Stimulated activated naive B cell treated with anti-CD40 and anti-IgM and Interleukin-4, amounts not matched to agents 10 μg/mL and 1 μg/mL and 100 μg/mL, for 72 hours (primary cell): ENCODE measurements around the gene NOC4L.
A peak's percentile ranks its signal among the peaks of the same experiment; 100 is the strongest.

Source experiments
- ATAC-seq, 2 donors: fragments of 150-1000 bp; cut with Tn5 transposase; replicated peaks; 2 replicates each; pipeline ENCODE4 v1.10.0; 2021; ENCODE audit warnings: moderate library complexity in 1 of 2
- DNase-seq: peaks from one replicate; pipeline ENCODE4 v3.0.0; 2021
- H3K27ac Mint-ChIP-seq: one replicate; pipeline ENCODE4 v1.8.0; 2022; ENCODE audit warnings: mild to moderate bottlenecking, mixed read lengths
- H3K27me3 Mint-ChIP-seq, 2 donors: one replicate each; pipeline ENCODE4 v1.8.0; 2022; ENCODE audit warnings: mixed read lengths in 2 of 2
- H3K36me3 Mint-ChIP-seq, 2 donors: one replicate each; pipeline ENCODE4 v1.8.0; 2022; ENCODE audit warnings: mixed read lengths in 2 of 2, mild to moderate bottlenecking in 1 of 2
- H3K4me1 Mint-ChIP-seq, 2 donors: one replicate each; pipeline ENCODE4 v1.8.0; 2022; ENCODE audit warnings: mixed read lengths in 2 of 2, mild to moderate bottlenecking in 1 of 2
- H3K4me3 Mint-ChIP-seq, 2 donors: one replicate each; pipeline ENCODE4 v1.8.0; 2022; ENCODE audit warnings: mild to moderate bottlenecking in 2 of 2, mixed read lengths in 2 of 2, moderate library complexity in 1 of 2
- H3K9me3 Mint-ChIP-seq, 2 donors: one replicate each; pipeline ENCODE4 v1.8.0; 2022; ENCODE audit warnings: mixed read lengths in 2 of 2, mild to moderate bottlenecking in 1 of 2

The NOC4L gene

DNA sequence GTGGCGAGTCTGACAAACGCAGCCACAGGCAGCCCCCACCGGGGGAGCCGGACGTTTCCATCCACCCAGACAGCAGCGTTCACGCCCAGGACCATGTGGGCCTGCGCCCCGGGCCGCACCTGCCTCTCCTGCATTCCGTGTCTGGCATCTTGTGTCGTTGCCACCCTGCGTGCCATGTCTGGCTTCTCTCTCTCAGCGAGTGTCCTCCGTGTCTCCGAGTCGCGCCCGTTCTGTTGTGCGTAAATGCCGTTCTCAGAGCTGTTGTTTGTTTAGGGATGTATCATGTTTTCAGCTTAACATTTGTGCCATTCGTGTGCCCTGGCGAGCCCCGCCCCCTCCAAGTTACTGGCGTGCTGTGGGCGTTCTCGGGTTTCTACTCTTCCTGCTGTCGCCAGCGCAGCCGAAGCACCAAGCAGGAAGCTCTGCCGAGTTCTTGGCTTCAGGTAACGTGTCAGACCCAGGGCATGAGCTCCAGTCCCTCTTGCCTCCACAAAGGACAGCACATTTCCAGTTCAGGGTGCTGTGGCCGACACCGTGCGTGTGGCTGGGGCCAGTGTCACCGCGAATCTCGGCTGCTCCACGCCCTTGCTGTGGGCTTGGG is 34.6 kb downstream of the NOC4L start:
- Mint-ChIP-seq H3K27me3 (peaks cover 27 to 33% of the 10 kb centered on the region in 2 donors), H3K4me1 (peaks cover 9 to 12% of the 10 kb centered on the region in 2 donors), H3K4me3 (no peak overlapping the region), H3K27ac (no peak overlapping the region), H3K9me3 (peaks cover 0 to 4% of the 10 kb centered on the region in 2 donors), H3K36me3 (no peaks in the 10 kb centered on the region)
- ATAC-seq: no peak
- DNase-seq: no peak

- Mint-ChIP-seq H3K27ac (no peak overlapping the region), H3K4me3 (no peak overlapping the region), H3K36me3 (no peaks in the 10 kb centered on the region), H3K27me3 (peaks cover 21 to 31% of the 10 kb centered on the region in 2 donors), H3K9me3 (peaks cover 0 to 4% of the 10 kb centered on the region in 2 donors), H3K4me1 (peaks cover 9% of the 10 kb centered on the region in 2 donors)
- DNase-seq (no peak), ATAC-seq (no peak)
Measured at GRCh38 chr12:132179431-132180362, 35.4 kb downstream of the NOC4L start.

DNA sequence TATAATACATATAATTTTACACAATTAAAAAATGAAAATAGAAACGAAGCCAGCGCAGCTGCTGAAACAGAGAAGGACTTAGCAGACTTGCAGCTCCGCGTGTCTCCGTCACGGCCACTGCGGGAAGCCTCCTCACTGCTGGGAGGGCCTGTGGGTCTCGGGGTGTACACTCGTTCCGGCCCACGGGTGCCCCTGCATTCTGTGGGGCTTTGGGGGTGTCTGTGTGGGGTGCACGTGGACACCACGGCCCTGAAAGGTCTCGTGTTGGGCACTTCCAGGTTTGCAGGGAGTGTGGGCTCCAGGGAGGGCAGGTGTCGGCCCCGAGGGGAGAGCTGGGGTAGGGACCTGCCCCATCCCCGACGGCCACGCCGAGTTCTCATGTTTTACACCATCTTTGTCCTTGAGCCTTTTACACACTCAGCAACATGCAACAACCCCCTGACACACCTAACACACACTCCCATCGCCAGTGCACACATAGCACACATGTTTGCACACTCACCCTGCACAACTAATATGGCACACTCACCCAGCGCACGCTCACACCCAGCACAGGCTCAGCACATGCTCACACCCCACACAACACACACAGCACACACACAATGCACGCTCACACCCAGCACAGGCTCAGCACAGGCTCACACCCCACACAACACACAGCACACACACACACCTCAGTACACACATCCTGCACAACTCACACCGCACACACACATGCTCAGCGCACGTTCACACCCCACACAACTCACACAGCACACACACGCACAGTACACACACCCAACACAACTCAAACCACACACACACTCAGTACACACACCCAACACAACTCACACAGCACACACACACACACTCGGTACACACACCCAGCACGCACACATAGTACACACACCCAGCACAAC is 36.6 kb downstream of the NOC4L start:
- ATAC-seq (no peak), DNase-seq (no peak)
- Mint-ChIP-seq H3K4me3 (no peak overlapping the region), H3K9me3 (peaks cover 0 to 4% of the 10 kb centered on the region in 2 donors), H3K4me1 (peaks cover 7 to 12% of the 10 kb centered on the region in 2 donors), H3K27me3 (peaks cover 19 to 38% of the 10 kb centered on the region in 2 donors), H3K27ac (no peak overlapping the region), H3K36me3 (no peaks in the 10 kb centered on the region)

DNA sequence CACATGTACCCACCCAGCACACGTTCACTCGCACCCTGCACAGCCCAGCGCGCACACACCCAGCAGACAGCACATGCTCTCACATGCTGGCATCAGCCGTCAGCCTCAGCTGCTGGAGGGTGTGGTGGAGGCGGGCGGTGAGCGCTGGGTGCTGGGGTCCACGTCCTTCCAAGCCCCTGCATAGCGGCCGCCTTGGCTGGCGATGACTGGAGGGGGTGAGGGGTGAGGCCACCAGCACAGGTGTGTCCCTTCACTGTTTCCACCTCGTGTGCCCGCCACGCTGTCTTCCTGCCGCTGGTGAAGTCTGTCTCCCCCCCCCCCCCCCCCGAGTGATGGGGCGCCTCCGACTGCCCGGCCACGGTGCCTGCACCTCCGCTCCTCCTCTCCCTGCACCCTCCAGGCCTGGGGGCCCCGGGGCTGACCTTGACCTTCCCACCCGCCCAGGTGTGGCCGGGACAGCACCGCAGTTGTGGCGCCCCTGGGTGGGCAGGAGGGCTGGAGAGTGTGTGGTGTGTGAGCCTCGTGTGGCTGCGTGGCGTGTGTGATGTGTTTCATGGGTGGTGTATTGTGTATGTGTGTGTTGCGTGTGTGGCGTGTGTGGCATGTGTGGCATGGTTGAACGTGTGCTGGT is 37.4 kb downstream of the NOC4L start:
- no peak overlapping the region for H3K27ac Mint-ChIP-seq
- peaks cover 0 to 4% of the 10 kb centered on the region in 2 donors for H3K9me3 Mint-ChIP-seq
- H3K27me3 Mint-ChIP-seq: peaks cover 14 to 33% of the 10 kb centered on the region in 2 donors
- ATAC-seq (no peak), DNase-seq (no peak)
- H3K4me3 Mint-ChIP-seq: no peak overlapping the region
- peaks cover 8 to 20% of the 10 kb centered on the region in 2 donors for H3K4me1 Mint-ChIP-seq
- H3K36me3 Mint-ChIP-seq: no peaks in the 10 kb centered on the region

DNA sequence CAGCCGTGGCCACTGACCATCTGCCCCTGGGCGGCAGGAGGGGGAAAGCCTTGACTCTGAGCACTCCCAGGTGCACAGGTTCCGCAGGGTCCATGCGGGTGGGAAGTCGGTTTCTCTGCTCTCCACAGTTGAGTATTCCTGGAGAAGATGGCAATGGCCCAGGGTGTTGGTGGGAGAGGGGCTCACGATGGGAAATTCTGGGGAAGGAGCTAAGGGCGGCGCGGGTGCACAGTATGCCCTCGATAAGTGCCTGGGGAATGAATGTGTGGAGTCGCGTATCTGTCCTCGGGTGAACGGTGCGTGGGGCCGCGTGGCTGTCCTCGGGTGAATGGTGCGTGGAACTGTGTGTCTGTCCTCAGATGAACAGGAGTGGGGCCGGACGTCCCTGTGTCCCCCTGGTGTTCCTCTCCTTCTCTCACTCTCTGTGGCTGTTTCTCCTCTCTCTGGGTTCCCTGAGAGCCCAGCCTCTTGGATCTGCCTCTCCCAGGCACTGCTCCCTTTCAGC is 38.0 kb downstream of the NOC4L start:
- DNase-seq: no peak
- peaks cover 0 to 4% of the 10 kb centered on the region in 2 donors for H3K9me3 Mint-ChIP-seq
- no peak for ATAC-seq
- no peak overlapping the region for H3K27ac Mint-ChIP-seq
- no peaks in the 10 kb centered on the region for H3K36me3 Mint-ChIP-seq
- peaks cover 10 to 27% of the 10 kb centered on the region in 2 donors for H3K27me3 Mint-ChIP-seq
- H3K4me3 Mint-ChIP-seq: no peak overlapping the region
- H3K4me1 Mint-ChIP-seq: peaks cover 11 to 26% of the 10 kb centered on the region in 2 donors

DNA sequence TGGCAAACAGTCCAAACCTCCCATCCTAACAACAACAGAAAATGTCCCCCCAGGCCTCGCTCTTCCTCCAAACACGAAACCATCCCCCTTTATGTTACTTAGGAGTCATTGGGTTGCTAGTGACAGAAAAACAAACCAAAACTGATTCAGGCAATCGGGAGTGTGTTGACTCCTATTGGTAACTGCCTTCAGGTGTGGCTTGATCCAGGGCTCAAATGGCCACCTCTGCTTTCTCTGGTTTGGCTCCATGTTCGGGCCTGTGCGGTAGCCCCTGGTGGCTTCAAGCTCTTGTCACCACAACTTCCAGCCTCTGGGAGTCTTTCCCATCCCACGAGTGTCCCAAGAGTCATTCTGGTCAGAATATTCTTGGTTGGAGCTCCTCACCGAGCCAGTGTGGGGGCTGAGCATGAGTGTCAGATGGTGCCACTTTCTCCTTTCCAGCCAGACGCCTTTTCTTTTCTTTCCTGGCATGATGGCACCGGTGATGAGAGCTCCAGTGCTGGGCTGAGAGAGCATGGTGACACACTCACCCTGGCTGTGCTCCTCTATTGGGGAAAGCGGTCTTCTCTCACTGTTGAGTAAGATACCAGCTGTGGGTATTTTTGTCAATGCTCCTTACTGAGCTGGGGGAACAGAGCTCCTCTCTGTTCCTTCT is 38.6 kb downstream of the NOC4L start:
- no peaks in the 10 kb centered on the region for H3K36me3 Mint-ChIP-seq
- no peak overlapping the region for H3K4me3 Mint-ChIP-seq
- no peak for DNase-seq
- peaks cover 0 to 4% of the 10 kb centered on the region in 2 donors for H3K9me3 Mint-ChIP-seq
- peaks cover 10 to 26% of the 10 kb centered on the region in 2 donors for H3K27me3 Mint-ChIP-seq
- no peak overlapping the region for H3K27ac Mint-ChIP-seq
- ATAC-seq: no peak
- peaks cover 11 to 30% of the 10 kb centered on the region in 2 donors for H3K4me1 Mint-ChIP-seq

- ATAC-seq (no peak), DNase-seq (no peak)
Measured at GRCh38 chr12:132185705-132186104, 41.4 kb downstream of the NOC4L start.

GRCh38 chr12:132186208-132186856 is 42.1 kb downstream of the NOC4L start:
- peaks cover 2 to 3% of the 10 kb centered on the region in 2 donors for H3K36me3 Mint-ChIP-seq
- H3K9me3 Mint-ChIP-seq: peaks cover 0 to 6% of the 10 kb centered on the region in 2 donors
- H3K4me1 Mint-ChIP-seq: peaks cover 13 to 45% of the 10 kb centered on the region in 2 donors
- peaks cover 0 to 18% of the 10 kb centered on the region in 2 donors for H3K27me3 Mint-ChIP-seq
- no peak overlapping the region for H3K27ac Mint-ChIP-seq
- no peak for DNase-seq
- no peak for ATAC-seq
- peak overlapping the region in 1 of 2 donors; percentile 26 for H3K4me3 Mint-ChIP-seq

More at GRCh38 chr12:132185705-132186104, 41.4 kb downstream of the NOC4L start:
- H3K4me1 Mint-ChIP-seq: peaks cover 11 to 39% of the 10 kb centered on the region in 2 donors
- peaks cover 0 to 21% of the 10 kb centered on the region in 2 donors for H3K27me3 Mint-ChIP-seq
- peaks cover 0 to 6% of the 10 kb centered on the region in 2 donors for H3K9me3 Mint-ChIP-seq
- no peak overlapping the region for H3K4me3 Mint-ChIP-seq
- H3K27ac Mint-ChIP-seq: no peak overlapping the region
- peaks cover 2 to 3% of the 10 kb centered on the region in 2 donors for H3K36me3 Mint-ChIP-seq

- Mint-ChIP-seq H3K9me3 (peaks cover 0 to 4% of the 10 kb centered on the region in 2 donors), H3K36me3 (peaks cover 2 to 3% of the 10 kb centered on the region in 2 donors), H3K27me3 (peaks cover 0 to 15% of the 10 kb centered on the region in 2 donors), H3K4me1 (peaks cover 13 to 45% of the 10 kb centered on the region in 2 donors), H3K27ac (no peak overlapping the region), H3K4me3 (no peak overlapping the region)
- DNase-seq: no peak
- no peak for ATAC-seq
Measured at GRCh38 chr12:132186857-132187620, 42.8 kb downstream of the NOC4L start.

DNA sequence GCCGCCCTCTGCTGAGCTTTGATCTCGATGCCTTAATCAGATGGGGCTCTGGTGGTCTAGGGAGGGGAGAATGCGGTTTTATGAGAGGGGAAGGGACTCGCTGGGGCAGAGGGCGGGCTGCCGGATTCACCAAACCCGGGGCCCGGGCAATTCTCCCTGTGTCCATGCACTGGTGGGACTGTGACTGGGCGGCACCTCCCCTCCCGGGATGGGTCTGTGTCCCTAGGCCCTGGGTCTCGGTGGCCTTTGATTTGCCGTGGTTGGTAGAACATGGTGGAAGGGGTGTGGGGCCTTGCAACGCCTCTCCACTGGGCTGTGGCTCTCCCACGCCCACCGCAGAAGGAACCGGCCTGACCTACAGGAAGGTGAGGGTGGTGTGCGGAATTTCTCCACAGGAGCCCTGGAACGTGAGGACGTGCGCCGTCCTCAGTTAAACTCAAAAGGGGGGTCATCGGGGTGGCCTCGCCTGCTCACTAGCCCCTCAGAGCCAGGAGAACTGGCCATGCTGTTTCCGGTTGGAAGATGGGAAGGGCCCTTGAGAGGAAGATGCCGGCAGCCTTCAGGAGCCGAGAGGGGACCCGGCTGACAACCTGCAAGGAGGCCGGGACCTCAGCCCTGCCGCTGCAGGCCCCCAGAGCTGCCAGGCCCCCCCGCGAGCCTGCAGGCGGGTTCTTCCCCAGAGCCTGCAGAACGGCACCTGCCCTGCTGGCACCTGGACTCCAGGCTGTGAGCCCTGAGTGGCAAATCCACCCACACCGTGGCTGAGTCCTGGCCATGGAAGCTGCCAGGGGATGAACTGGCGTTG is 43.6 kb downstream of the NOC4L start:
- Mint-ChIP-seq H3K27me3 (peaks cover 0 to 15% of the 10 kb centered on the region in 2 donors), H3K27ac (no peak overlapping the region), H3K4me3 (no peak overlapping the region), H3K4me1 (peaks cover 13 to 45% of the 10 kb centered on the region in 2 donors), H3K36me3 (peaks cover 2 to 3% of the 10 kb centered on the region in 2 donors), H3K9me3 (peaks cover 0 to 3% of the 10 kb centered on the region in 2 donors)
- DNase-seq (no peak), ATAC-seq (no peak)

DNA sequence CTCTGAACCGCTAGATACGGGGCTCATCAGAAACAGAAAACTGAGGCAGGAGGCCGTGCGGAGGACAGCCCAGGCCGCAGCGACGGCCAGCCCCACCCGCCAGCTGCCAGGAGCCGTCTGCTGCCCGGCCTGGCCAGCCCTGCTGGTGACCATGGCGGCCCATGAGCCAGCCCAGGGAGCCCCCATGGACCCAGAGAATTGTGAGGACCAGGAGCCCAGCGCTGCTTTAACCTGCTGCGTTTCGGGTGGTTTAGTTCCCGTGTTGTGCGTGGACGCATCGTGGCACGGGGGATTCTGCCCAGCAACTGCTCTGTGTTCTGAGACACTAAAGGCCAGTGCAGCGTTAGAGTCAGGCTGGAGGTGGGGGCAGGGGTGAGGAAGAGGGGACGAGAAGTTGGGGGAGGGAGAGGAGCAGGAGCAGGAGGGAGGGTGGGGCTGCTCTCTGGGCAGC is 44.2 kb downstream of the NOC4L start:
- H3K27me3 Mint-ChIP-seq: peaks cover 2 to 21% of the 10 kb centered on the region in 2 donors
- no peak overlapping the region for H3K27ac Mint-ChIP-seq
- peaks cover 1 to 4% of the 10 kb centered on the region in 2 donors for H3K9me3 Mint-ChIP-seq
- ATAC-seq (no peak), DNase-seq (no peak)
- peak overlapping the region; percentile 16 to 66 for H3K4me3 Mint-ChIP-seq
- H3K36me3 Mint-ChIP-seq: peaks cover 4 to 5% of the 10 kb centered on the region in 2 donors
- H3K4me1 Mint-ChIP-seq: peaks cover 13 to 45% of the 10 kb centered on the region in 2 donors
